ENCODE measurements around the gene VPS25. TPM values are rescaled to one million over a fixed set of nuclear protein-coding genes. Genes with fewer than 3 reads are reported as not detected.

The VPS25 gene
- total RNA-seq, 1 donor from 2014 or later = 55.1 TPM

- H3K27me3 Mint-ChIP-seq (ENCODE audit: low read depth) = peaks cover 8% of the 10 kb centered on the region
- H3K36me3 Mint-ChIP-seq (ENCODE audit: low read depth) = peaks cover 3% of the 10 kb centered on the region
- no peaks in the 10 kb centered on the region for H3K9me3 Mint-ChIP-seq (ENCODE audit: low read depth)
- no peak overlapping the region for H3K27ac Mint-ChIP-seq (ENCODE audit: unreplicated experiment)
- peaks cover 20% of the 10 kb centered on the region for H3K4me1 Mint-ChIP-seq (ENCODE audit: low read depth)
- no peak for DNase-seq (ENCODE audit: low spot score)
- no peak for TF ChIP-seq CTCF (IDR thresholded peaks at IDR 0.05)
- H3K4me3 Mint-ChIP-seq (ENCODE audit: unreplicated experiment) = no peak overlapping the region
These were observed 10.0 kb downstream of the VPS25 start for GRCh38 chr17:42783062-42783790.

GRCh38 chr17:42783791-42784138 lies 10.5 kb downstream of the VPS25 start:
- Mint-ChIP-seq H3K27me3 (ENCODE audit: low read depth) (peaks cover 8% of the 10 kb centered on the region), H3K4me1 (ENCODE audit: low read depth) (peaks cover 20% of the 10 kb centered on the region), H3K27ac (ENCODE audit: unreplicated experiment) (no peak overlapping the region), H3K36me3 (ENCODE audit: low read depth) (peaks cover 3% of the 10 kb centered on the region), H3K9me3 (ENCODE audit: low read depth) (no peaks in the 10 kb centered on the region), H3K4me3 (ENCODE audit: unreplicated experiment) (no peak overlapping the region)
- no peak for DNase-seq (ENCODE audit: low spot score)
- TF ChIP-seq CTCF (IDR thresholded peaks at IDR 0.05) = no peak

GRCh38 chr17:42784409-42784808 lies 11.2 kb downstream of the VPS25 start:
- Mint-ChIP-seq H3K9me3 (ENCODE audit: low read depth) (no peaks in the 10 kb centered on the region), H3K36me3 (ENCODE audit: low read depth) (no peaks in the 10 kb centered on the region), H3K27ac (ENCODE audit: unreplicated experiment) (no peak overlapping the region), H3K4me3 (ENCODE audit: unreplicated experiment) (no peak overlapping the region), H3K4me1 (ENCODE audit: low read depth) (peaks cover 19% of the 10 kb centered on the region), H3K27me3 (ENCODE audit: low read depth) (peaks cover 8% of the 10 kb centered on the region)
- no peak for TF ChIP-seq CTCF (IDR thresholded peaks at IDR 0.05)
- no peak for DNase-seq (ENCODE audit: low spot score)

GRCh38 chr17:42784811-42785592 lies 11.8 kb downstream of the VPS25 start:
- peaks cover 8% of the 10 kb centered on the region for H3K27me3 Mint-ChIP-seq (ENCODE audit: low read depth)
- no peak overlapping the region for H3K4me3 Mint-ChIP-seq (ENCODE audit: unreplicated experiment)
- no peak for DNase-seq (ENCODE audit: low spot score)
- no peak overlapping the region for H3K27ac Mint-ChIP-seq (ENCODE audit: unreplicated experiment)
- H3K9me3 Mint-ChIP-seq (ENCODE audit: low read depth) = no peaks in the 10 kb centered on the region
- TF ChIP-seq CTCF (IDR thresholded peaks at IDR 0.05) = no peak
- peaks cover 13% of the 10 kb centered on the region for H3K4me1 Mint-ChIP-seq (ENCODE audit: low read depth)
- H3K36me3 Mint-ChIP-seq (ENCODE audit: low read depth) = no peaks in the 10 kb centered on the region

GRCh38 chr17:42787266-42787665 lies 14.0 kb downstream of the VPS25 start:
- no peaks in the 10 kb centered on the region for H3K36me3 Mint-ChIP-seq (ENCODE audit: low read depth)

More at GRCh38 chr17:42787266-42787665, 14.0 kb downstream of the VPS25 start:
- no peak for TF ChIP-seq CTCF (IDR thresholded peaks at IDR 0.05)
- Mint-ChIP-seq H3K27me3 (ENCODE audit: low read depth) (peaks cover 2% of the 10 kb centered on the region), H3K9me3 (ENCODE audit: low read depth) (no peaks in the 10 kb centered on the region), H3K4me1 (ENCODE audit: low read depth) (peaks cover 6% of the 10 kb centered on the region), H3K27ac (ENCODE audit: unreplicated experiment) (no peak overlapping the region), H3K4me3 (ENCODE audit: unreplicated experiment) (no peak overlapping the region)
- DNase-seq (ENCODE audit: low spot score) = no peak

All from chondrocyte (in vitro differentiated cells).